Islet precursor cell (in vitro differentiated cells): ENCODE measurements around the gene PTS.
A peak's percentile ranks its signal among the peaks of the same experiment; 100 is the strongest.

Experiments
- DNase-seq: peaks from one replicate; pipeline ENCODE4 v3.0.0-alpha.2; 2018

The PTS gene

DNA sequence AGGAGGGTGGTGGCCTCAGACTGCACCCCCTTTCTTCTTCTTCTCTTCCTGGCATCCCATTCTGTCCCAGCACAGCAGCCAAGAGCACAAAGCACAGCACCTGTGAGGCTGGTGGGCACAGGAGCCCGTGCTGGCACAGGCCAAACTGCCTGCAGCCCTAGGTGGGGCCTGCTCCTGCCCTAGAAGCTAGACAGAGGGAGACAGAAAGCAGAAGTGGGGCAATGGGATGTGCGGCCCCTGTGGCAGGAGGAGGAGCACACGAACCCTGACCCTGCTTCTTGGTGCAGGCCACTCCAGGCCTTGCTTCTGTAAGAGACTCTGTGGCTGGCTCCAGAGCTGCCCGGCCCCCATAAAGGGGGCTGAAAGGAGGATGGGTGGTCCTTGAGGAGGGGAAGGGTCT lies 3.9 kb upstream of the PTS start:
- no peak for DNase-seq

DNA sequence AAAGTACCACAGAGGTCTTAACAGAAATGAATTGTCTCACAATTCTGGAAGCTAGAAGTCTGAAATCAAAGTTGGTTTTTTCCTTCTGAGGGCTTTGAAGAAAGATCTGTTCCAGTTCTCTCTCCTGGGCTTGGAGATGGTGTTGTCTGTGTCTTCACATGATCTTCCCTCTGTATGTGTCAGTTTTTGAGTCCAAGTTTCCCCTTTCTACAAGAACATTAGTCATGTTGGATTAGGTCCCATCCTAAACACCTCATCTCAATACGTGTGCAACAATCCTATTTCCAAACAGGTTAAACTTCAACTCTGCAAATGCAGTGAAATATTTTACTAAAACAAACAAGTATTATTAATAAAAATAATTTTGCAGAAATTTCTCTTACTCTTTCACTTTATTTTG lies 3.1 kb upstream of the PTS start:
- no peak for DNase-seq

DNA sequence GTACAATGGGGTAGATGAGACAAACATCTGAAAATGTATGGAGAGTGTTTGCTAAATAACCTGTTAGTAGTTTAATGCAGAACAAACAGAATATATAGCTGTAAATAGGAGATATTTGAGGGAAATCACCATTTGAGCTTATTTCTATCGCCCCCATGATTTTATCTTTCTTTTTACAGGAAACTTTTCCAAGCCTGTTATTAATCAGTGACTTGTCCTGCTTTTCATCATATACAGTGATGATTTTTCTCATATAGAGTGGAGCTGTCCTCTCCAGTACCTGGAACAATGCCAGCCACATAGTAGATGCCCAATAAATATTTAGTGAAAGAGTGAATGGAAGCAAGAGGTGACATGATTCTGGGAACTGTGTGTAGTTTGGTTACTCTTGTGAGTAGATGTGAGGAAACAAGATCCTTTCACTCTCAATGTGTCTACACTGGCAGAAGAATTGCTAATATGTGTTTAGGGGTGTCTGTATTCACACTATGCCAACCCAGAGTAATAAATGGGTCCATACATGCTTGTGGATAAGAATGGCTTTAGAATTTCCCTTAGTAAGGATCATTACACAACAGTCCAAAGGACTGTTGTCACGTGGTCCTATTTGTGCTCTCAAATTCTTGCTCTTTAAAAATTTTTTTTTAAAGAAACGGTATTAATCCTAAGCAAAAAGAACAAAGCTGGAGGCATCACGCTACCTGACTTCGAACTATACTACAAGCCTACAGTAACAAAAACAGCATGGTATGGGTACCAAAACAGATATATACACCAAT lies 2.3 kb upstream of the PTS start:
- no peak for DNase-seq

DNA sequence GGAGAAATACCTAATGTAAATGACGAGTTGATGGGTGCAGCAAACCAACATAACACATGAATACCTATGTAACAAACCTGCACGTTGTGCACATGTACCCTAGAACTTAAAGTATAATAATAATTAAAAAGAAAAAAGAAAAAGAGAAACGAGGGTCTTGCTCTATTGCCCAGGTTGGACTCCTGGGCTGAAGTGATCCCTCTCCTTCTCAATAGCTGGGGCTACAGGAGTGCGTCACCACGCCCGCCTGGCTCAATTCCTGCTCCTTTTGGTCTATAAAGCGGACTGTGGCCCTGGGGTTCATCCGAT lies 521 bp upstream of the PTS start:
- no peak for DNase-seq

DNA sequence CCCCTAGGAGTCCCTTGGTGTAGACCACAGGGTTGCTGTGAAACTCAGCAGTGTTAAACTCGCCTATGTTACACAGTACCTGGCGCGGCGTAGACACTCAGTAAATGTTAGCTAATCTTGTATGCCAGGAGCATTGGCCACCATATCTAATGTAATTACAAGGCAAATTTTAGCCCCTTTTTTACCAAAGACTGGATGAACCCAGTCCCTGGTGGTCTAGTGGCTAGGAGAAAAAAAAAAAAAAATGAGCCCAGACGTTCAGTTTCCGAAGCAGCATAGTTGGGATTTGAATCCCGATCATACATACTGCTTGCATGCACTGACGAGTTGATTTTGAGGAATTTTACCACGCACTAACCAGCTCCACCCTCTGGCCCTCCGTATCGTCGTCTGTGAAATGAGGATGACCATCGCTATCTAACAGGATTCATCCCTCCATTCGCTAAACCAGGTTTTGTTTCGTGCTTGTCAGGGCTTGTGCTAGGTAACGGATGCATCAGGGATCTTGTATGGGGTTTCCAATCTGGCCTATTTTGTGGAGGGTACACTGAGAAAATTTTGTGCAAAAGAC lies 688 bp downstream of the PTS start:
- no peak for DNase-seq

DNA sequence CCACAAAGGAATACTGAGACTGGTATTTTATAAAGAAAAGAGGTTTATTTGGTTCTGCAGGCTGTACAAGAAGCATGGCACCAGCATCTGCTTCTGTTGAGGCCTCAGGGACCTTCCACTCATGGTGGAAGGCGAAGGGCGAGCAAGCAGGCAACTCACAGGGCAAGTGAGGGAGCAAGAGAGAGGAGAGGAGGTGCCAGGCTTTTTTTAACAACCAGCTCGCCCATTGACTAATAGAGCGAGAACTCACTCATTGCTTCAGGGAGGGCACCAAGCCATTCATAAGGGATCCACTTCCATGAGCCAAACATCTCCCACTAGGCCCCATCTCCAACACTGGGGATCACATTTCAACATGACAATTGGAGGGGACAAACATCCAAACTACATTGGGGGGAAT lies 1.2 kb downstream of the PTS start:
- no peak for DNase-seq

DNA sequence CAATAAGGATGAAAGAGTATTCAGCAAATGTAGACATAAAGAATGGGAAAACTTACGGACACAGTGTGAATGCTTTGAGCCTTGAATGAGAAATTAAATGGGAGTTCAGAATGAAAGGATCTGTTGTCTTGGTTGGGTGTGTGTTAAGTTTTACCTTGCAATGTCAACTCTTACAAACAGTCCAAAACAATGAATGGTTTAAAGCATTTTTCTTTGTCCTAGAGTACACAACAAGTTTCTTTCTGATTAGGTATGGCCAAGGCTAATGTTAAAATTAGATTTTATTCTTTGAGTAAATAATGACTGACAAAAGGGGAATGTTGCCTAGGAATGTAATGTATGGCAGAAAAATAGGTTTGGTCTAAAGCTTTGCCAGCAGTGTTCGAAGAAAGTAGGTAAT lies 2.5 kb downstream of the PTS start:
- no peak for DNase-seq

DNA sequence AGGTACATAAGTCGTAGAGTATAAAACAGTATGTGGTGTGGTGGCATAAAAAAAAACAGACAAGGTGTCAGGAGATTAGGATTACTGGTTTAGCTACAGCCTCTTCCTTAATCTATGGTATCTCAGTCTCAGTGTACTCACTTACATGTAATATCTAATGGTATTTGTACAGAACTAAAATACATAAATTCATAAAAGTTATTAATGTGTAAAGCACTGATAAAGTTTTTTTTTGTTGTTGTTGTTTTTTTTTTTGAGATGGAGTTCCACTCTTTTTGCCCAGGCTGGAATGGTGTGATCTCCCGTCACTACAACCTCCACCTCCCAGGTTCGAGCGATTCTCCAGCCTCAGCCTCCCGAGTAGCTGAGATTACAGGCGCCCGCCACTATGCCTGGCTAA lies 2.9 kb downstream of the PTS start:
- DNase-seq: no peak

DNA sequence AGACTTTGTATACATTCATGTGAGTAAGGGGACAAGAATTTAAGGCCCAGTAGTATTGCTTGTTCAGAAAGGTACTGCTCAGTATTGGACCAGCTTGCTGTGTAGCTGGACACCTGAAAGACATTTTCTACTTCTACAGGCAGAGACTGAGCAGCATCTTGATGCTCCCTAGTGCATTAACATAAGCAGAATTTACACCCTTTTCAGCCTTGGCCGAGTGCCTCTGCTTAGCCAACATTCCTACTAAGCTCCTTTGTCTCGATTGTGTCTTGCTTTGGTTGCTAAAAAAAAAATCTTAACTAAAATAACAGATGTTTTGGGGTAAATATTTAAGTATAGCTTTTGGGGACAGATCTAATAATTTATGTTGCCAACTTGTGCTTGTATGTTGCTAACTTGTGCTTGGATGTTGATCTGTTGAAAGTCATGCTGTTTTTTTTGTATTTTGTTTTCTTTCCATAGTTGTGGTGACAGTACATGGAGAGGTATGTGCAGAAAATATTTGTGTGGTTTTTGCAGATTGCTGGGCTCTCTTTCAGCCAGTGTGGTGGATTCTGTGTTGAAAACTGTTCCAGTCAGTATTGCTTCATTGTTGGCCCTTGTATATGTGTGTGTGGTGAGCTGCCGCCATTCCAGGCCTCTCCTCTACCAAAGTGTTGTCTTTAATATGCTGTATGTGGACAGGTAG lies 3.7 kb downstream of the PTS start:
- DNase-seq: no peak

DNA sequence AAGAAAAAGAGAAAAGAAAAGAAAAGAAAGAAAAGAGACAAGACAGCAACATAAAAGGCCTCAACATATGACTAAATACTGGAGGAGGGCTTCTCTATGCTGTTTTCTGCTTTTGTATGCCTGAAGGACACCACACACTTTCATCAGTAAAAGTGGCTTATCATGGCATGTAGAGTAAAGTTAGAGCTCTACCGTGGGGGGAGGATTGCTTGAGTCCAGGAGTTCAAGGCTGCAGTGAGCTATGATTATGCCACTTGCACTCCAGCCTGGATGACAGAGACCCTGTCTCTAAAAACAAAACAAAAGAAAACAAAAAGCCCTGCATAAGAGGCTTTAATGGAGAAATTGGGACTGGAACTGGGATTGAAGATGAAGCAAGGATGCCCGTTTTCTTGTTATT lies 5.7 kb downstream of the PTS start:
- DNase-seq: no peak

DNA sequence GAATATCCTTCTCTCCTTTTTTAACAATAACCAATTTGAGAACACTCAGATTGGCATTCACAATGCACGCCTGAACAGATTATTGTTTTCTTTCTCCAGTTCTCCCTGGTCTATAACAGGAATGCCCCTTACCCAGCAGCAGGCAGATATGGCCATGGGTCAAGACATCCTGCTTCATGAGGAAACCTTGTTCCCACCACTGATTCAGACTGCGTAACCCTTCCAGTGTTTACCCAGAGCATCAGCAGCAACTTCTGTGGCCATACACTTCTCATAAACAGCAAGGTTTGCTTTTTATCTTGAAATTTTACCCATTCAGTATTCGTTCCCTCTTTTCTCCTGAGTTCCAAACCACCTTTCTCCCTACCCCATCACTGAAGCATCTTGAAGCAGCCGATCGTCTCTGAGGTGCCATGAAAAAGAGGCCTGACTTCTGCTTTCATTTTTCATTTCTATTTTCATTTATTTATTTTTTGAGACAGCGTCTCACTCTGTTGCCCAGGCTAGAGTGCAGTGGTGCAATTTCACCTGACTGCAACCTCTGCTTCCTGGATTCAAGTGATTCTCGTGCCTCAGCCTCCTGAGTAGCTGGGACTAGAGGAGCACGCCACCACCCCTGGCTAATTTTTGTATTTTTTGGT lies 9.6 kb downstream of the PTS start:
- DNase-seq: no peak

DNA sequence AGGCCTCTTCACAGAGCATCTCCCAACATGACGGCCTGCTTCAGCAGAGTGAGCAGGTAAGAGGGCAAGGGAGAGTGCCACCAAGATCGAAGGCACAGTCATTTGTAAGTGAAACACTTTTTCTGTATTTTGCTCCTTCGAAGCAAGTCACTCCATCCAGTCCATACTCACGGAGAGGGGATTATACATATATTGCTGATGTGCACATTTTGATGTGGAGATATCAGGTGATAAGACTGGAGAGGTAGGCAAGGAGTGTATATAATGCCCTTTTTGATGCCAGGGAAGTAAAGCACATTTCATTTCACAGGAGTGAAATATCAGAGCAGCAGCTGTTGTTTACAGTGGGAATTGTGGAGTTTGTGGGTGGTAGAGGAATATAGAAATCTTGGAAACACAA lies 11.2 kb downstream of the PTS start:
- no peak for DNase-seq

DNA sequence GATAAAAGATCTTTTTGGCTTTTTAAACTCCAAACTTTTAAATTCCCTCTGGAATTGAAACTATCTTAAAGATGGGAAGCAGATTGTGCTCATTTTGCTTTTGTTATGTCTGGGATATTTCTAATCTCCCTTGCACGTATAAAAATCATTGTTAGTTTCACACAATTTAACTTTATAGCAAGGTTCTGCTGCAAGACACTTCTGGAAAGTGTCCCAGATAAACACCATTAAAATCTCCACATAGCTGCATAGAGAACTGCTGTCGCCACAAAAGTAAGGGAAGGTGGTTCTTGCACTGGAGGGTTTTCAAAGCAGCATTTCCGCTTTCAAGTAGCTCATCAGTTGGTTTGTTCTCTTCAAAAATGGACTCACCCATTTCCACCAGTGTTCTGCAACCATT lies 11.8 kb downstream of the PTS start:
- DNase-seq: no peak

DNA sequence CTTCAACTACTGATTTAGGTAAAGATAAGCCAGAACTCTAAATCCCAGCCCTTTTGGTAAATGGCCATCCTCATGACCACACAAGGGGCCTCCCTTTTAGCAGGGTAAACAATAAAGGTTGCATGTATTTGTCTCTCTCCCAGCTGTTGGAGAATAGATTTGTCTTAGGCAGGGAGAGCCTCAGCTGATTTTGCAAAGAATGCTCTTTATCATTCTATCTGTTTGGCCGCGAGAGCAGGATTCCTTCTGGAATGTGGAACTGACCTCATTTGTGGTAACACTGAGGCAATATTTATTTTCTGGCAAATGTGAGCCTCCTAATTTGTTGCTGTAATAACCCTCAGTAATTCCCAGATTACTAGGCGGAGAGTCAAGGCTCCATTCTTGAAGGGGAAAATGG lies 15.3 kb downstream of the PTS start:
- DNase-seq: no peak

DNA sequence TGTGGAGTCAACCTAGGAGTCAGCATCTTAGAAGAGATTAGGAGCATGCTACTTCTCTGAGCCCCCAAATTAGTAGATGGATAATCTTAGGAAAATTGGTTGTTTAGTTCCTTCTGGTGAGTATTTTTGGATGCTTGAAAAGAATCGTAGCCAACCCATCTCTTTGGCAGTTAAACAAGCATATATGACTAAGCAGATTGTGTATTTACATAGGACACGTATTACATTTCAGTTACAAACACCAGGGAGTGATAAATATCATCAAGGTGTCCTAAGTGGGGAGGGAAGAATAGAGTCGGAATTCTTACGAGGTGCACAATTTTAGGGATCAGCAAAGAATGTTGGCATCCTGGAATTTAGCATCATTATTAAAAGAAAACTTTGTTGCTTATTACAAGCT lies 21.0 kb downstream of the PTS start:
- DNase-seq: no peak

DNA sequence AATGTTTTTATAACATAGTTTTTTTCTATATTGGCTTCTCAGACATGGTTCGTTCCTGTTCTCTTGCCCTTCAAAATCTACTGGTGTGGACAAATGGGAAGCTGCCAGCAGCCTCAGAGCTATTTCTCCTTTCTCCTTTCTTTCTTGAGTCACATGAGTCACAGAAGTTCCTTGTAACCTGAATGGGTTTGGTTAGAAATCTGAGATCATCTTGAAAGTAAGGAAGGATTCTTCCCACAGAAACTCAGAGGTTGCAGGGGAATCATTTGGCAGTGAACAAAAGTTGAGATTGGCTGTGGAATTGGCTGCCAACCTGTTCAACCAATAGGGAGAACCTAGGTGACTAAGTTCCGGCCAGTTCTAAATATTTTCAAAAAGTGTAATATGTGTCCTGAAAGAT lies 22.0 kb downstream of the PTS start:
- no peak for DNase-seq

DNA sequence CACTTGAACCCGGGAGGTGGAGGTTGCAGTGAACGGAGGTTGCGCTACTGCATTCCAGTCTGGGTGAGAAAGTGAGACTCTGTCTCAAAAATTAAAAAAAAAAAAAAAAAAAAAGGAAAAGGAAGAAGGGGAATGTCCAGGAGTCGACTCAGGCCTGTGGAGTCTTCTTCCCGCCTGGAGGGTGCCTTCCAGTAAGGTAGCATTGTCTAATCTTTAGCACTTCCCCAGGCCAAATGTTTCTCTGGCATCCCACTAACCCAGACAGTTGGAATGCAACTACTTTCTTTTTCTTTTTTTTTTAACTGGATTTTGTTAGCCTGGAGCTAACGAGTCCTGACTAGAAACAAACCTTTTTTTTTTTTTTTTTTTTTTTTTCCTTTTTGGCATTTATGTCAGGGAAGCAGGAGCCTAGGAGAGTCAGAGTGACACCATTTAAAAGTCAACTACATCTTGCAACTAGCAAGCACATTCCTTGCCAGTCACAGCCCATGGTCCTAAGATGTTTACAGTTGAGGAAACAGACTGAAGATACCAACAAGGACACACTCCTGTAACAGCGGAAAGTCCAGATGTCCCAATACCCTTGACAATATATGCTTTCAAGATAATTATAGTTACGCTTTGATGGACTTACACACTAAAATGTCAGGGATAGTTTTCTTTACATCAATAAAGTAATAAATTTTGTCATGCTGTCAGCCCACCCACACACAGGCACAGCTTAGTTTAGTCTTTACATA lies 23.8 kb downstream of the PTS start:
- peak; percentile 92 for DNase-seq

DNA sequence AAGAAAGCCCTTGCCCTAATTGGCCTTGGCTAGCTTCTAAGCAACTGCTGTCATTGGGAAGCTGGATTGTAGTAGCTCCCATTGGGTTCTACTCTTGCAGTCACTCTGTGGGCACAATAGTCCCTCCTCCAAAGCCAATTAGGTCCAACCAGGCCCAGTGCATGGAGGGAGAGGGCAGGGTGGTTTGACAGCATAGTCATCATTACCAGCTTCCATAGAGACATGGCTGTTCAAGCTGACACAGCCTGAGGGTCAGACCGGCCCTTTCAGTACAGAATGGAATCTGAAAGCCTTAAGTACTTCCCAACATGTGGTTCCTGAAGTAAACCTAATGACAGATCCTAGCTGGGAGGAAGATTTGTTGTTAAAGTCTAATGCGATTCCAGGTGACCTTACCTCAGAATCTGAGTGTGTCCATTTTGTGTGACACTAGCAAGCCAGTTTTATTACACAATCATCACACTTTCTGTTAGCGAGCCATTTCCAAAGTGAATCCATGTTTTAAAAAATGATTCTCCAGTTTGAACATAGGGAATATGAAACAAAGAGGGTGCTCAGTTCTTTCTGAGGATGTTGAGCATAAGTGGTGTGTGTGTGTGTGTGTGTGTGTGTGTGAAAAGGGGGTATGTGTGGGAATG lies 27.5 kb downstream of the PTS start:
- peak; percentile 93 for DNase-seq

DNA sequence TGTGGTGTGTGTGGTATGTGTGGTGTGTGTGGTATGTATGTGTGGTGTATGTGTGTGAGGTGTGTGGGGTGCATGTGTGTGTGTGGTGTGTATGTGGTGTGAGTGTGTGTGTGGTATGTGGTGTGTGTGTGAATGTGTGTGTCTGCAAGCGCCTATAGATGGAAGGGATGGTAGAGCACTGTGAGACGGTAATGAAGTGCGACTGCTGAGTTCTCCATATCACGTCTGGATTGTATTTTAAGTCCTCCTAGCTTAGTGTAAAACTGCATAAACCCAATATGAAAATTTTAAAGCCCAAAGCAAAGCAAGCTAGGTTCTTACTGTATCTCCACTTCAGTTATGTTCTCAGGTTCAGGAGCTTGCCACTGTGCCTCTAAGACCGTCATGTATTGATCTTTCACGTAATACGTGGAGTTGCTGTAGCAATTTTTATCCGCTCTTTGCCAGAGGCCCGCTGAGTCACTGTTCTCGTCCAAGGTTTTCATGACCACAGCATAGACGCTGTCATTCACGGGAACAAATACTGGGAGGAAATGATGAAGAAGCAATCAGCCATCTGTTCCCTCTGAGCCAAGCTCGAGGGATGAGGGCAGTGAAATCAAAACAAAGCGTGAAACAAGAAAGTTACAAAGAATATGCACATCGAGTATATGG lies 29.0 kb downstream of the PTS start:
- DNase-seq: peak; percentile 72

DNA sequence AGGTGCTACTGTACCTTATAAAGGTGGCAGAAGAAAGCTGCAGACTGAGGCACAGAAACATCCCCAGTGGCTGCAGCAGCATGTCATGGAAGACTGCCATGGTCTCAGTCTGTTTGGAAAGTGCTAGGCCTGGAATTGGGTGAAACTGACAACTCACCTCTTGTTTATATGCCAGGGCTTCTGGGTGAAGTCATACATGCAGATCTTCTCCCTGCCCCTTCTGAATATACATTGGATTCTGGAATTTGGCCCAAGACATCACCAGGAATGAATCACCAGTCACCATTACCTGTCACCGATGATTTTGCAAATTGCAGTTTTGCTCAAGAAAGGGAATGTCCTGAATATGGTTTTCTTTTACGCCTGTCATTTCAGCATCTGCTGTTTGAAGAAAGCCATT lies 34.3 kb downstream of the PTS start, which contains the start of gene PLET1:
Gene PLET1 (minus strand): TSS at position 371 of the 400 bp plus-strand sequence. CDS start 271 bp downstream, at position 100.
- DNase-seq: no peak

DNA sequence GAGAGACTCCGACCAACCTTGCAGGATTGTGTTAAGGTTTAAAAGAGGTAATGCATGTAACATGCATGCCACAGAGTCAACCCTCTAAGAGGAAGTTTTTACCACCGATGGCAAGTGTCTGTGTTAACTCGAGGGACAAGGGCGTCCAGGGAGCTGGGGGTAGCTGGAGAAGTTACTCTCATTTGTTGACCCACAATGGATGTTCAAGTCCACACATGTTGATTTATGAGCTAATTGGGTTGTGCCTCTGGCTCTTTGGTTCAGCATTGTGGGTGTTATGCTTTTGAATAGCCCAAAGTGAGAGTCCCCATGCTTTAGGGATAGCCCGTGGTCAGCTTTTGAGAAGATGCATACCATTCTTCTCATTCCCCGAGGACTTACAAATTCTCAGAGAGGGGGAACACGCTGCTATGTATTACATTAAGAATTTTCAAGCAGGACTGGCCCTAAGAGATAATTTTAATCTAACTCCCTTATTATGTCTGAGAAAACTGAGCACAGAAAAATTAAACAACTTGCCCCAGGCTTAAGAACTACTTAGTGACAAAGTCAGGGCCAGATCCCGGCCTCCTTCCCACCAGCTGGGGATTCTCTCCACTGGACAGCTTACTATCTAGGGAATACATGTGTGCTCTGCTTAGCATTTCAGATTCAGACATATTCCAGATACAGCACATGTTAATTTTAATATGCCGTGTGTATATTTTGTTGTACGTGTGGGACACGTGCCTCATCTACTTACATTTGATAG lies 39.6 kb downstream of the PTS start:
- DNase-seq: peak; percentile 68

DNA sequence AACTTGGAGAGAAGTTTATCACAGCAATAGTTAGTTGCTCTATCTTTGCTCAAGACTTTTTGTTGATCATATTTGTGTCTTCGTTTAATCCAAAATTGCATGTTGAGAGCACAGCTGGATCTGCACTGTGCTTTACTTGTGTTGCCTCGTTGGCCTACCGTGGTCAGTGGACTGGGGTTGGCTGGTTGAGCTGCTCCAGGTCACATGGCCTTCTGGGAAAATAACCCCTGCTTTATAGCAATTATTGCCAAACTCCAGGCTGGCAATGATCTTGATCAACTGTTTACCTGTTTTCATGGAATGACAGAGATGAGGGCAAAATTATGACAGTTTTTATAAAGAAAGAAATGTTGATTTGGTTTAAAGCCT lies 40.2 kb downstream of the PTS start:
- DNase-seq: no peak
